NCI-H510A (cell line): ENCODE measurements around the gene CCL8.

Experiments used
- DNase-seq: peaks from one replicate; lab custom pipeline; 2025; lab: John Stamatoyannopoulos, UW

The CCL8 gene

GRCh38 chr17:34367486-34368195, 48.4 kb downstream of the CCL8 start:
- DNase-seq: no peak

- no peak for DNase-seq
These were observed 49.1 kb downstream of the CCL8 start for GRCh38 chr17:34368196-34368945.

GRCh38 chr17:34368946-34369500, 49.8 kb downstream of the CCL8 start:
- DNase-seq: no peak

GRCh38 chr17:34369571-34369970, 50.3 kb downstream of the CCL8 start:
- DNase-seq: no peak

GRCh38 chr17:34370376-34370996, 51.3 kb downstream of the CCL8 start:
- no peak for DNase-seq

GRCh38 chr17:34370997-34371395, 51.8 kb downstream of the CCL8 start:
- DNase-seq: no peak
